Thymus (tissue), 11 donors: Measurements from ENCODE around the gene NEU2. TPM values are rescaled to one million over a fixed set of nuclear protein-coding genes. Genes with fewer than 3 reads are reported as not detected.

ENCODE experiments used
- DNase-seq, 9 donors: peaks; one replicate each; pipeline ENCODE4 v3.0.0-alpha.2; 2013; ENCODE audit warnings: low spot score in 9 of 9, low read depth in 6 of 9, missing footprints in 1 of 9
- H3K27ac ChIP-seq, 2 donors: one replicate each; pipeline ENCODE4 v1.5.1; 2013; ENCODE audit warnings: control low read depth in 1 of 2, low read depth in 1 of 2, low read length in 1 of 2, mild to moderate bottlenecking in 1 of 2, moderate library complexity in 1 of 2
- H3K27me3 ChIP-seq, 2 donors: one replicate each; pipeline ENCODE4 v1.5.1; 2013; ENCODE audit warnings: low read length in 1 of 2; ENCODE audit not compliant: control insufficient read depth in 2 of 2, insufficient read depth in 1 of 2
- H3K36me3 ChIP-seq, 2 donors: one replicate each; pipeline ENCODE4 v1.5.1; 2013; ENCODE audit warnings: low read length in 1 of 2, mild to moderate bottlenecking in 1 of 2, moderate library complexity in 1 of 2; ENCODE audit not compliant: control insufficient read depth in 2 of 2, insufficient read depth in 2 of 2
- H3K4me1 ChIP-seq, 2 donors: one replicate each; pipeline ENCODE4 v1.5.1; 2013; ENCODE audit warnings: low read length in 2 of 2; ENCODE audit not compliant: control insufficient read depth in 2 of 2, insufficient read depth in 2 of 2
- H3K4me3 ChIP-seq, 2 donors: one replicate each; pipeline ENCODE4 v1.5.1; 2013; ENCODE audit warnings: low read length in 2 of 2, control low read depth in 1 of 2, mild to moderate bottlenecking in 1 of 2
- H3K9me3 ChIP-seq, 2 donors: one replicate each; pipeline ENCODE4 v1.5.1; 2013; ENCODE audit warnings: low read length in 1 of 2, mild to moderate bottlenecking in 1 of 2; ENCODE audit not compliant: control insufficient read depth in 2 of 2, insufficient read depth in 1 of 2
- WGBS: extraction: QIAGEN DNeasy Blood & Tissue Kit; methylation state at CpG from one replicate; pipeline ENCODE4 v1.1.7; 2013; 5-methylcytosine and 5-hydroxymethylcytosine counted together
- polyA plus RNA-seq: library from polyadenylated mRNA; stranded (reverse); fragments of 200-250 nt; gene quantifications from one replicate; pipeline ENCODE4 v1.2.3, GENCODE V29; 2013
- total RNA-seq: library from RNA; stranded (reverse); fragments of 120-200 nt; gene quantifications from one replicate; pipeline ENCODE4 v1.2.4, GENCODE V29; 2013
- donor health status: healthy.

The NEU2 gene
- total and polyA plus RNA-seq, 2 donors, result not detected

DNA sequence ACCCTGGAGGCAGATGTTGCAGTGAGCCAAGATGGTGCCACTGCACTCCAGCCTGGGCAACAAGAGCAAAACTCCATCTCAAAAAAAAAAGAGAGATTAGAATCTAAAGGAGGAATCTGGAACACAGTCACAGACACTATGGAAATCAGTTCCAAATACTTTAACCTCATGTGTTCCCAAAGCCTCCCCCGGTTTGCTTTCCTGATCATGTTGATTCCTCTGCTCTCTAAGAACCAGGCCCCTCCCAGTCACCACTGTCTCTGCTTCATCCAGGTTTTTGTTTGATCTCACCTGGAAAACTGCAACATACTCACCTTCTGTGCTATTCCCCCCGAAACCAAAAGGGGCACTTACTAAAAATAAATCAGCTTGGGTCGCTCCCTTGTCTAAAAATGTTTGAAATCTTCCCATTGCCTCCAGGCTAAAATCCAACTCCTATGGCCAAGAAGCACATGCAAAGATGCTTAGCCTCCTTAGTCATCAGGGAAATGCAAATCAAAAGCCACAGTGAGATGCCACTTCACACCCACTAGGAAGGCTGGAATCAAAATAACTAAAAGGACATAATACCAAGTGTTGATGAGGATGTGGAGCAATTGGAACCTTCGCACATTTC is 6.2 kb upstream of the NEU2 start:
- H3K9me3 ChIP-seq, result no peaks in the 10 kb centered on the region
- 96% methylated on average over 4 of the region's 4 CpGs for WGBS
- H3K36me3 ChIP-seq, result no peaks in the 10 kb centered on the region
- no peaks in the 10 kb centered on the region for H3K4me1 ChIP-seq
- H3K27ac ChIP-seq, result no peak overlapping the region
- no peaks in the 10 kb centered on the region for H3K27me3 ChIP-seq
- DNase-seq, result no peak
- no peak overlapping the region for H3K4me3 ChIP-seq

DNA sequence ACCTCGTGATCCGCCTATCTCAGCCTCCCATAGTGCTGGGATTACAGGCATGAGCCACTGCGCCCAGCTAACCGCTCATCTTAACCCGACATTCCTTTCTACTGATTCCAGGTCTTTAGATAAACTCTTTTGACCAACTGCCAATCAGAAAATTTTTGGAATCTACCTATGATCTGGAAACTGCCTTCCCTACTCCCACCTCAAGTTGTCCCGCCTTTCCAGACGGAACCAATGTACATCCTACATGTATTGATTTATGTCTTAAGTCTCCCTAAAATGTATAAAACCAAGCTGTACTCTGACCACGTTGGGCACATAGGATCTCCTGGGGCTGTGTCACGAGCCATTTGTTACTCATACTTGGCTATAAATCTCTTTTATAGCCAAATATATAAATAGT is 3.2 kb upstream of the NEU2 start:
- H3K27me3 ChIP-seq, result no peaks in the 10 kb centered on the region
- H3K27ac ChIP-seq, result no peak overlapping the region
- no peaks in the 10 kb centered on the region for H3K36me3 ChIP-seq
- 97% methylated on average over 9 of the region's 9 CpGs for WGBS
- no peaks in the 10 kb centered on the region for H3K9me3 ChIP-seq
- no peak overlapping the region for H3K4me3 ChIP-seq
- DNase-seq, result no peak
- no peaks in the 10 kb centered on the region for H3K4me1 ChIP-seq

DNA sequence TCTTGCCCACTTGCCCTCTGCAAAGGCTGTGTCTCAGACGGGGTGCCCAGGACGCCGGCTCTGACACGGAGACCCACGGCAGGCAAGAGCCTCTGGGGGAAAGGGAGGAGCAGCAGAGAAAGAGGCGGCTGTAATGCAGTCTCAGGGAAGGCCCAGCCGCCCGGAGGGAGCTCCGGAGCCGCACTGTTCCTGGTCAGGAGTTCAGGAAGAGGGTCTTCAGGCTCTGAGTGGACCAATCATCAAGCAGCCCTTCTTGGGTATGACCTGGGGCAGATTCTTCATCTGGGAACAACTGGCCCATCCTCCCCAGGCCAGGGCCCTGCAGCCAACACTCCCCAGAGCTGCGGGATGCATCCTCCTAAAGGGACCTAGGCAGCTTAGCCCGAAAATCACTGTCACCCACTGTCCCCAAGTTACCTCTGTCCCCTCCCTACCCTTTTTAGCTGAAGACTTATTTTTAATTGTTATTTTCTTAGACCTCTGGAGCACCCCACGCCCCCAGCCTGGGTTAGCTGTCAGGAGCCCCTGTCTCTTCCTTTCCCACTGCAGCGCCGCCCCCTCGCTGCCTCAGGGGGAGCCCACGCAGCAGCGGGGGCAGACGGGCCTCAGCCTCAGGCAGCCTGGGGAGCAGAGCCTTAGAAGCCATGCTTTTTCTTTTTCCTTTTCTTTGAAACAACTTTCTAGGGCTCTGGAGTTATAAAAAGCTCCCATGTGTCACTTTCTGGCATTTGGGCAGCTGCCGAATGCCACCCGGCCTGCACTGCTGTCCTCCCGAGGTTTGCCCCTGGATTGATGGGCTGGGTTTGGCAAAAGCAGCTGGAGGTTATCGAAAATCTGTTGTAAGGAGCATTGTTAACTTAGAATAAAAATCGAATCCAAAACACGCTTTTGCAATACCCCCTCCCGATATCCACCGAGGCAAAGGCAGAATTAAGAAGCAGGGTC is 644 bp upstream of the NEU2 start:
- DNase-seq, result no peak
- Histone ChIP-seq H3K4me3 (no peak overlapping the region), H3K9me3 (no peaks in the 10 kb centered on the region), H3K27me3 (no peaks in the 10 kb centered on the region), H3K27ac (no peak overlapping the region), H3K36me3 (no peaks in the 10 kb centered on the region), H3K4me1 (no peaks in the 10 kb centered on the region)
- 95% methylated on average over 27 of the region's 27 CpGs for WGBS

DNA sequence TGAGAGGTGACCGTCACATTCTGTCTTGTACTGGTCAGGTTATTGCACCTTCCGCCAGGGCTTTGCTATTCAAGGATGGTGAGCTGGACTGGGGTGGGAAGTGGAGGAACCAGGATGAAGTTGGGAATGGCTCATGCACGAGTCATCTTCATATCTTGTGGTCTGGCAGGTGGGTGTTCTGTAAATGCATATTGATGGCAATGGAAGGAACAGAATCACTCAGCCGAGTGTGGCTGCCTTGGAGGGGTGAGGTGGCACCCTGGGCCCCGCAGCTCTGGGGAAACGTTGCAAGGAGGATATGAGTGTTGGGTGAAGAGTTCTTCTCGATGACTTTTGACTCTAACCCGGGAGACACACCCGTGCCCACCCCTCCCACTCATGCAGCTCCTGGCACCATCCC is 1.2 kb downstream of the NEU2 start:
- Histone ChIP-seq H3K4me3 (no peak overlapping the region), H3K27ac (no peak overlapping the region), H3K36me3 (no peaks in the 10 kb centered on the region), H3K4me1 (no peaks in the 10 kb centered on the region), H3K27me3 (no peaks in the 10 kb centered on the region), H3K9me3 (no peaks in the 10 kb centered on the region)
- no peak for DNase-seq
- WGBS, result 92% methylated on average over 9 of the region's 9 CpGs

DNA sequence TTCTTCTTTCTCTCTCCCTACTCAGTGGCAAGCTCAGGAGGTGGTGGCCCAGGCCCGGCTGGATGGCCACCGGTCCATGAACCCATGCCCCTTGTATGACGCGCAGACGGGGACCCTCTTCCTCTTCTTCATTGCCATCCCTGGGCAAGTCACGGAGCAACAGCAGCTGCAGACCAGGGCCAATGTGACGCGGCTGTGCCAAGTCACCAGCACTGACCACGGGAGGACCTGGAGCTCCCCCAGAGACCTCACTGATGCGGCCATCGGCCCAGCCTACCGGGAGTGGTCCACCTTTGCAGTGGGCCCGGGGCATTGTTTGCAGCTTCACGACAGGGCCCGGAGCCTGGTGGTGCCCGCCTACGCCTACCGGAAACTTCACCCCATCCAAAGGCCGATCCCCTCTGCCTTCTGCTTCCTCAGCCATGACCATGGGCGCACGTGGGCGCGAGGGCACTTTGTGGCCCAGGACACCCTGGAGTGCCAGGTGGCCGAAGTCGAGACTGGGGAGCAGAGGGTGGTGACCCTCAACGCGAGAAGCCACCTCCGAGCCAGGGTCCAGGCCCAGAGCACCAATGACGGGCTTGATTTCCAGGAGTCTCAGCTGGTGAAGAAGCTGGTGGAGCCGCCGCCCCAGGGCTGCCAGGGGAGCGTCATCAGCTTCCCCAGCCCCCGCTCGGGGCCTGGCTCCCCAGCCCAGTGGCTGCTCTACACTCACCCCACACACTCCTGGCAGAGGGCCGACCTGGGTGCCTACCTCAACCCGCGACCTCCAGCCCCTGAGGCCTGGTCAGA is 1.8 kb downstream of the NEU2 start:
- H3K9me3 ChIP-seq, result no peaks in the 10 kb centered on the region
- no peaks in the 10 kb centered on the region for H3K4me1 ChIP-seq
- WGBS, result 95% methylated on average over 37 of the region's 37 CpGs
- H3K4me3 ChIP-seq, result no peak overlapping the region
- no peaks in the 10 kb centered on the region for H3K36me3 ChIP-seq
- no peaks in the 10 kb centered on the region for H3K27me3 ChIP-seq
- no peak for DNase-seq
- H3K27ac ChIP-seq, result no peak overlapping the region

DNA sequence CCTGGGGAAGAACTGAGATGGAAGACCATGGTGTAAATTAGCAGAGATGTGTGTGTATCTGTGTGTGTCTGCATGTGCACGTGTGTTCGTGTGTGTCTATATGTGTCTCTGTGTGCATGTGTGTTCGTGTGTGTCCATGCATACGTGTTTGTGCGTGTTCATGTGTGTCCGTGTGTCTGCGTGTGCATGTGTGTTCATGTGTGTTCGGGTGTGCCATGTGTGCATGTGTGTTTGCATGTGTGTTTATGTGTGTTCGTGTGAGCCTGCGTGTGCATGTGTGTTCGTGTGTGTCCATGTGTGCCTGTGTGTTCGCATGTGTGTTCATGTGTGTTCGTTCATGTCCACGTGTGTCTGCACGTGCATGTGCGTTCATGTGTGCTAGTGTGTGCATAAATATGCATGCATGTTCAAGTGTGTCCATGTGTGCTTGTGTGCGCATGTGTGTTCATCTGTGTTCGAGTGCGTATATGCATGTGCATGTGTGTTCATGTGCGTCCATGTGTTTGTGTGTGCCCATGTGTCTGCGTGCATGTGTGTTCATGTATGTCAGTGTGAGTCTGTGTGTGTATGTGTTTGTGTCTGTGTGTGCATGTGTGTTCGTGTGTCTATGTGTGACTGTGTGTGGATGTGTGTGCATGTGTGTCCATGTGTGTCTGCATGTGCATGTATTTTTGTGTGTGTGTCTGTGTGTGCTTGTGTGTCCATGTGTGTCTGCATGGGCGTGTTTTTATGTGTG is 3.1 kb downstream of the NEU2 start:
- Histone ChIP-seq H3K27ac (no peak overlapping the region), H3K4me3 (no peak overlapping the region), H3K4me1 (no peaks in the 10 kb centered on the region), H3K27me3 (no peaks in the 10 kb centered on the region), H3K36me3 (no peaks in the 10 kb centered on the region), H3K9me3 (no peaks in the 10 kb centered on the region)
- 98% methylated on average over 23 of the region's 23 CpGs for WGBS
- DNase-seq, result no peak

DNA sequence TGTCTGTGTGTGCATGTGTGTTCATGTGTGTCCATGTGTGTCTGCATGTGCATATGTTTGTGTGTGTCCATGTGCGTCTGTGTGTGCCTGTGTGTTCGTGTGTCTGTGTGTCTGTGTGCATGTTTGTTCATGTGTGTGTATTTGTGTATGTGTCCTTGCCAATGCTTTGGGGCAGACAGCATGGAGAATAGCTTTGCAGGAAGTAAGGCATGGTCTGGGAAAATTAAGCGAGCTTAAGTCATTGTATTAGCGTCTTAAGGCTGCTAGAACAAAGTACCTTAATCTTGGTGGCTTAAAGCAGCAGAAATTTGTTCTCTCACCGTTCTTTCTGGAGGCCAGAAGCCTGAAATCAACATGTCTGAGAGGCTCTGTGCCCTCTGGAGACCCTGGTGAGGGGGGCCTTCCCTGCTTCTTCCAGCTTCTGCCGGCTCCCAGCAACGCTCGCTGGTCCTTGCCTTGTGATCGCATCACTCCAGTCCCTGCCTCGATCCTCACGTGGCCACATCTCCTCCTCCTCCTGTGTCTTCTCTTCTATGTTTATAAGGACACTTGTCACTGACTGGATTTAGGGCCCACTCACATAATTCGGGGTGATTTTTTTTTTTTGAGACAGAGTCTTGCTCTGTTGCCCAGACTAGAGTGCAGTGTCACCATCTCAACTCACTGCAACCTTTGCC is 3.8 kb downstream of the NEU2 start:
- no peak for DNase-seq
- H3K4me3 ChIP-seq, result no peak overlapping the region

DNA sequence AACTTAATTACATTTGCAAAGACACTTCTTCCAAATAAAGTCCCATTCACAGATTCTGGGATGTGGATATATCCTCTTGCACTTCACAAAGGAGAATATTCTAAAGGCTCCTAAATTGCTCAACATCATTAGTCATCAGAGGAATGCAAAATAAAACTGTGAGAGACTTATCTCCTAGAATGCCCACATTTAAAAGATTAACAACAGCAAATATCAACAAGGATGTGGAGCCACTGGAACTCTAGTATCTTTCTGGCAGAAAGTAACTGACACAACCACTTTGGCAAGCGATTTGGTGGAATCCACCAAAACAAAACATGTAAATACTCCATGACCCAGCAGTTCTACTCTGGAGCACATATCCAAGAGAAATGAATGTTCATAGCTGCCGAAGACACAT is 4.6 kb downstream of the NEU2 start:
- Histone ChIP-seq H3K36me3 (no peaks in the 10 kb centered on the region), H3K4me1 (no peaks in the 10 kb centered on the region), H3K4me3 (no peak overlapping the region), H3K27ac (no peak overlapping the region), H3K27me3 (no peaks in the 10 kb centered on the region), H3K9me3 (no peaks in the 10 kb centered on the region)
- WGBS, result 97% methylated on average over 2 of the region's 2 CpGs
- no peak for DNase-seq

More for the DNA sequence above, 3.8 kb downstream of the NEU2 start:
- no peaks in the 10 kb centered on the region for H3K4me1 ChIP-seq
- 98% methylated on average over 12 of the region's 12 CpGs for WGBS
- H3K9me3 ChIP-seq, result no peaks in the 10 kb centered on the region
- H3K27ac ChIP-seq, result no peak overlapping the region
- no peaks in the 10 kb centered on the region for H3K27me3 ChIP-seq
- no peaks in the 10 kb centered on the region for H3K36me3 ChIP-seq
